Posterior vena cava (tissue), 2 donors: Measurements from ENCODE around the gene ADGB. TPM values are rescaled to one million over a fixed set of nuclear protein-coding genes. Genes with fewer than 3 reads are reported as not detected.

Experiments used
- DNase-seq: peaks from one replicate; pipeline ENCODE4 v3.0.0-alpha.2; 2020; ENCODE audit warnings: low spot score
- intact Hi-C, 2 donors: fragments of 100-400 bp; cut with DNase I; formaldehyde crosslinking; loops; one replicate each; pipeline versions ENCODE4 v1.14.1 to v1.14.2; 2022 to 2023
- total RNA-seq, 2 donors: library from RNA; stranded (reverse); fragmentation: NEBNext Ultra II Directional; extraction: Animal tissue kit (Norgen Biotek cat#: 25700); gene quantifications; one replicate each; pipeline ENCODE4 v1.2.1, GENCODE V29; 2021
- donor health status: DM: yes; HTN: yes; CAD: no.
- donor health status: DM: yes; HTN: yes; CAD: no.

Gene ADGB
- total RNA-seq, 2 donors from 2014 or later: not detected

DNA sequence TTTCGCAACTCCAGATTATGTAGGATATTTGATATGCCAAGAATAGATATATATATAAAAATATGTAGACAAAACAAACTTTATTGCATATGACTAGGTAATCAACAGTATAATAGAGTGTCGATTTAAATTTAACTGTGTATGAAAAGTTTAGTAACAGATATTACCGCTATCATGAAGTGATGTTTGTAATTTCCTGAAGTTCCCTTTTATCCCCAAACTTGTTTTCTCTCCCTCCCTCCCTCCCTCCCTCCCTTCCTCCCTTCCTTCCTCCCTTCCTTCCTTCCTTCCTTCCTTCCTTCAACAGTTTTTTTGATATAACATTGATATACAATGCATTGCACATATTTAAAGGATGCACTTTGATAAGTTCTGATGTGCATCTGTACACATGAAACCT, 15.2 kb downstream of the ADGB start:
- no peak for DNase-seq
- intact Hi-C loops: loop anchor here in 1 of 2 donors (5.0 kb wide), 1 partner anchor 588 kb away; the partner anchor contains the start of gene STXBP5

DNA sequence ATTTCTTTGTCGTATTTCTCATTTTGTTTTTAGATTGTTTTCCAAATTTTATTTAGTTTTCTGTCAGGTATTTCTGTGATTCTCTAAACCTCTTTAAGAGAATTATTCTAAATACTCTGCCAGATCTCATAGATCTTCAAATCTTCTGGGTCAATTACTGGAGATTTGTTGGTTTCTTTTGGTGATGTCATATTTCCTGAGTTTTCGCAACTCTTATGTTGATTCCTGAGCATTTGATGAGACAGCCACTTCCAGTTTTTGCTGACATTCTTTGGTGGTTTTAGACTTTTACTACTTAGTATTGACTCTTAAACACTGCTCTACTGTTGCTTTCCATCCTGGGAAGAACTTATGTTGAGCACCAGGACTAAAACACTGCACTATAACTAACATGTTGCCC, 21.9 kb downstream of the ADGB start:
- no peak for DNase-seq
- intact Hi-C loops: no loop called here

DNA sequence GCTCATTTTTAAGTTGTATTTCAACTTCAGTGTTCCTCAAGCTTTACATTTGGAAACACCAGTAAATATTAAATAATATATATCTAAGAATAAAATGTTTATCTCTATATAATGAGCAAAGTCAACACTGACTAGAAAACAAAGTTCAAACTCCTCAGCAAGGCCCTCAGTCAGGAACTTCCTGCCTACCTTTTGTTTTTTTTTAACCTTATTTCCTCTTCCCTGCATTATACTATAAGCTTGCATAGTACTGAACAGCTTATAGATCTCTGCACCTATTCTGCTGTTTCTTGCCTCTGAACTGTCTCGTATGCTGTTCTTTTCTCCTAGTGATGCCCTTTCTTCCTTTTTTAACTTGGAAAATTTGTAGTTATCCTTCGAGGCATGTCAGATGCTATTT, 29.6 kb downstream of the ADGB start:
- DNase-seq: no peak
- intact Hi-C loops: no loop called here

DNA sequence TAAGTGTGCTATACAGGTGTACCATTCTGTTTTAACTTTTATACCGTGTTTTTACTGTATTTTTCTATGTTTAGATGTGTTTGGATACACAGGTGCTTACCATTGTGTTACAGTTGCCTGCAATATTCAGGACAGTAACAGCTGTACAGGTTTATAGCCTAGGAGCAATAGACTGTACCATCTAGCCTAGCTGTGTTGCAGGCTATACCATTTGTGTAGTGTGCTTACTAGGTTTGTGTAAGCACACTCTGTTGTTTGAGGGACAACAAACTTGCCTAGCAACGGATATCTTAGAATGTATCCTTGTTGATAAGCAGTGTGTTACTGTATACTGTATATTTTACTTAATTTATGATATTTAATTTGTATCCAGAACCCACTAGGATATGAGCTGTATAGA, 35.2 kb downstream of the ADGB start:
- no peak for DNase-seq
- intact Hi-C loops: no loop called here

DNA sequence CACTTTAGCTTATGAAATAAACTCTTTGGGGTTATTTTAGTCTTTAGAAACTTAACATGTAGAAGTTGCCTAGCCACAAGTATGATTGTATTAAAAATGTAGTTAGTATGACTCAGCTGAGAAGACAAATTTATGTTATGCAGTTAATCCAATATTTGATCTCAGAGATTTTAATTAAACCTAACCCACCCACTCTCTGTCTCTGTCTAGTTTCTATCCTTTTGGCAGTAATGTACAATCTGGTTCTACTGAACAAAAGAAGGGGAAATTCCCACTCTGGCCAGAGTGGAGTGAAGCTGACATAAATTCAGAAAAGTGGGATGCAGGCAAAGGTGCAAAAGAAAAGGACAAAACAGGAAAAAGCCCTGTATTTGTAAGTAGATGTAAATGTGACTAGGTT, 36.4 kb downstream of the ADGB start:
- intact Hi-C loops: no loop called here
- DNase-seq: no peak

DNA sequence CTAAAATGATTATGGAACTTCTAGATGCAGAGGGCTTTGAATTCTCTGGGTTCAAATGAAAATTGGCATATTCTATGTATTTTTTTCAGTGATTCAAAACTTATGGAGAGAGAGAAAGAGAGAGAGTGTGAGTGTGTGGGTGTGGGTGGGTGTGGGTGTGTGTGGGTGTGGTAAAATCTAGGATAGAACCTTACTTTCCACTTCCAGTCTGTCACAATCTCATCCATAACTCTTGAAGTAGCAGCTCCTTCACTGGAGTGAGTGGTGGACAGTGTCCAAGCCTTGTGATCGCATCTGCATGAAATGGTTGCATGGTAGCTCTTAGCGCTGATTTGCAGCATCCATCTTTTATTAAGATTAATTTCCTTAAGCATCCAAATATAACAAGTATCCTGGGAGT, 37.7 kb downstream of the ADGB start:
- intact Hi-C loops: no loop called here

DNA sequence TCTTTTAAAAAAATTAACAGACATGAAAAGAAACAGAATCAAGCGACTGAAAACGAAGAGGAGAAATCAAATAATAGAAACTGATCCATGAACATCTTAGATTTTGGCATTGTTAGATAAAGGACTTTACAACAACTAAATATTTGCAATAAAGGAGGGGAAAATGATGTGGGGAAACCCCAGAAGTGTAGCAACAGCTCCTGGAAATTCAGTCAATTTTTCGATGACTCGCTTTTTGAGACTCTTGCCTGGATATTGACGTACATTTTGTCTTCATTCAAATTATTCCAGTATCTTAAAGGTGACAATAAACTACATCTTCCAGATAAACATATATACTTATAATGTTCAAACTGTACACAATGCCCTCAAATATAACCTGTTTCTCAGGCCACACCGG, 44.1 kb downstream of the ADGB start:
- no peak for DNase-seq
- intact Hi-C loops: no loop called here

More for the DNA sequence above, 37.7 kb downstream of the ADGB start:
- no peak for DNase-seq

DNA sequence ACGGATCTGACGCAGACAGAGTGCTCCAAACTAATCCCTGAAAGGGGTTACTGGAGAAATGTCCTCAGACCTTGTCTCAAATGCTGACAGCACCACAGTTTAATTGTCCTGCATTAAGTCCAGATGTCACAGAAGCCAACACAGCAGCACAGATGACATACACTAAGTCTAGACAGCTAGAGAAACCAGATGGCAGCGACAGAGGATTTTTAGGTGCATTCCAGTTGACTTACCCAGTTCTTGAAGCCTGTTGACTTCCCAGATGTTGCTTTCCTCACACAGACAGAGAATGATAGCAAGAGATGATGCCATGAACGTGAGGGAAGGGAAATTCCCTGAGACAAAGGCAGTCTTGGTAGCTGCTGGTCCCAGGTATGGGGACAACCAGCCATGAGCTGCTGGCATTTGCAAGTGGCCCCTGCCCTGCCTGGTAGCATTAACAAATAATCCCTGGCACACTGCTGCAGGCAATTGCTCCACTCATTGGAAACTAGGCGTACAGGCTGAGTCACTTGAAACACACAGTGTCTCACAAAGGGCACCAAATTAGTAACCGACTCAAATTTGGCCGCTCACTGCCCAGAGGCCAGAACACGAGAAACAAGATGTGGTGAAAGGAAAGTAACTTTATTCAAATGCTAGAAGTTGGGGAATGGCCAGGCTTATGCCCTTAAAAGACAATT, 52.2 kb downstream of the ADGB start:
- intact Hi-C loops: no loop called here
- no peak for DNase-seq

DNA sequence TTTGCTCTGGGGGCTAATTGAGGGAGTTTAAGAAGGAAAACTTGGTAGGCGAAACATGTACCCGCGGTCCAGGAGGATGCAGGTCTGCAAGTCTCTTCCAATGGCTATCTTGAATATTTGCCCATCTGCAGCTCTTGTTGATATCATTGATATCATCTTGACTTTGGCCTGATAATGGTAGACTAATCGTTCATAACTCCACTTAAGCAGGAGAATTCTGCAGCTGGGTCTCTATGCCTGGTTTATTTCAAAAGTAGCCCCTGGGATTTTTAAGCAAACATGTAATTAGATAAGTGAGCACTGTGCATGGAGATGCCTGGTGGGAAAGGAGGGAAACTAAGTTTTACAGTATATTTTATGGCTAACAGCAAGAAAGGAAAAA, 52.7 kb downstream of the ADGB start:
- DNase-seq: no peak
- intact Hi-C loops: no loop called here

DNA sequence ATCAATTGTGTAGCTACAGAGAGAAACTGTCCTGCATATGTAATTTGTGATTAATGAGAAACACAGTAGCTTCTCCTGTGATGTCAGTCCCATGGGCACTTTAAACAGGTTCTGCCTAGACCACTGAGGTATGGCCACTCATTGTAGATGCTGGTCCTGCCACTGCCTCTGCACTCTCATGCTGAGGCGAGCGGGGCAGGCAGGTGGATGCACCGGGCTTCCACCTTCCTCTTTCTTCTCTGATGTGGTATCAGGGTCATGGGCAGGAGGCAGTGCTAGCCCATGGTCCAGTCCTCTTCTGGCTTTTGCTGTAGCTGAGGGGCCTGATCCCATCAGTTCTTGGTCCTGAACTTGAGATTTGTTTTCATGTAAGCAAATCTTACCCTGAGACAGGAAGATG, 58.7 kb downstream of the ADGB start:
- intact Hi-C loops: no loop called here
- DNase-seq: no peak

DNA sequence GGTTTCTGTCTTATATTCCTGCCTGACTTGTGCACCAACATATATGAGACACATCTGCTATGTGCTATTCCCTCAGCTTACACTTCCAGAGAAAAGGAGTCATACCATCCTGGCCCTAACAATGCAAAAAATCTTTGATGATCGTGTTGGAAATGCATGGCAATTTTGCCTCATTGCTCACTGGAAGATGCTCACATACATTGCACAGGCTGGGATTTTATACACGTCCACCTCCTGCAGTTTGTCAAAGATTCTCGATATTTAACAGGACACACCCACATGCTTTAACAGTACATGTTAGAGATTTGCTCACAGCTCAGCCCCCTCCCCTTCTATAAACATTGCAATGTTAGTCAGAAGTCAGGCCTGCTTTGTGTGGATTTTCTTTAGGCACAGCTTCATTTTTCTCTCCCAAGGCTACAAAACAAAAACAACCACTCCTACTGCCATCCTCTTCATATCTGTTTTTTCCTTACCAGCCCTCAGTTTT, 66.1 kb downstream of the ADGB start:
- intact Hi-C loops: no loop called here
- no peak for DNase-seq

DNA sequence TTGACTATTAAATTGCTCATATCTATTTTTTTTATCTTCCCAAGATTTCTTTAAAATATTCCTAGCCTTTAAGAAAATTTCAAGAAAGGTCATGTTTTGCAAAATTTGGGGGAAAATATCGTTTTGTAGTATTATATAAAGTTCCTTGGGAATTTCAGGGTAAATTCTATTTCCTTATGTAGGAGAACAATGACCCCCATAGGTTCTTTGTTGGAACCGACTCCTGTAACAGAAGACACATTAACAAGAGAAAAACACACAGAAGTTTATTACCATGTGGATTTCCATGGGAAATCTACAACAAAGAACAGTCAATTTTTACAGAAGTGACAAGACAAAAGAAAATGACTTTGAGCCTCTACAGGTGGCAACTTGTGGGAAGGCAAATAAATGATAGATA, 68.1 kb downstream of the ADGB start:
- DNase-seq: no peak
- intact Hi-C loops: no loop called here

DNA sequence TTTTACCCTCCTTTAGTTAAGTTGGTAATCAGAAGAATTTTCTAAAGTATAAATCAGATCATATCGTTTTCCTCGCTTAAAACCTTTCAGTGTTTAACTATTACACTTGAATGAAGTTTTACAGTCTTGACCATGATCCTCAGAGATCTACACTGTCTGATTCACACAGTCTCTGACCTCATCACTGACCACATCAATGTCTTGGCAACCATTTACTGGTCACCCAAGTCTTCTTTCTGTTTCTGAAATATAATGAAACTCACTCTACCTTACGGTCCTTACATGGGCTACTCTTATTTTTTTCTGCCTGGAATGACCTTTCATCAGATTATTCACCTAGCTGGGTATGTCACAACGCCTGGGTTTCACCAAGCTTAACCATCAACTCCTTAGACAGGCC, 71.4 kb downstream of the ADGB start:
- no peak for DNase-seq
- intact Hi-C loops: no loop called here

DNA sequence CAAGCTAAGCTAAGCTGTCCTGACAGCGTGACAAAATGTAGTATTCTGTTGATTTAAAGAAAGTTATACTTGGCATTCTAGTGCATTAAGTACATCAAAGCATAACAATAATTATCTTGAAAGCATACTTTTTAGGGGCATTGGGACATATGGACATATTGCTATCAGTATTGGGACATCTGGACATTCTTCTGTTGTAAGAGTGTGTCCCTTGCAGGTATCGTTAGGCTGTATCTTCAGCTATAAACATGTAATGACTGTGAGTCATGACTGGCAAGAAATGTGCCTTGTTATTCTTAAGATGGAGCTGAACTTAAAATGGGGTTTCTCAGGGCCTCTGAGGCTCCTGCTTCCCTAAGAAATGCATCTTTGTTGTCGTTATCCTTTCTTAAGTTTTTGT, 74.3 kb downstream of the ADGB start:
- intact Hi-C loops: no loop called here
- no peak for DNase-seq

DNA sequence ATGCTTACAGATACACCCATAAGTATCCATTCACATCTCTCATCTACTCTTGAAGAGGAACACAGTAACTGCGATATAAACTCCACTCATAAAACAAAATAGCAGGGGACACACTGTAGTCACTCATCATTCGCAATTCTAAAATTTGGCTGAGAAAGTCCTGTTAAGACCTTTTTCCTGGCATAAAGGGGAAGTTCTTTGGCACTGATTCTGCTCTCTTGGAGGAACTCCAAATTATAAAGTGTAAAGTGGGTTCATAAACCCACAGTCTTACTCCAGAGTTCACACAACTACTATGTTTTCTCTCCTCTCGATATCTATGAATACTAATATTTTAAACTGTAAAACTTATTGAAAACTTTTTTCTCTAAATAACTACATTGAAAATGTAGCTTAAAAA, 80.6 kb downstream of the ADGB start:
- no peak for DNase-seq
- intact Hi-C loops: no loop called here

DNA sequence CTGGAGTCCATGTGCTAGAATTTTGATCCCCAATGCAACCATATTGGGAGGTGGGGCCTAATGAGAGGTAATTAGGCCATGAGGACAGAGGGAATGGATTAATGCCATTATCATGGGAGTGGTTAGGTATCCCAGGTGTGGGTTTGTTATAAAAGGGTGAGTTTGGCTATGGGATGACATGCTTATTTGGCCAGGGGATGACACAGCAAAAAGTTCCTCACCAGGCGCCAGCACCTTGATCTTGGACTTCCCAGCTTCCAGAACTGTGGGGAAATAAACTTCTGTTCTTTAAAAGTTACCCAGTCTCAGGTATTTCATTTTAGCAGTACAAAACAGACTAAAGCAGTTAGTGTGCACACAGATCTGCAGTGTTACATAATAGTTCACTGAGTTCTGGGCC, 84.1 kb downstream of the ADGB start:
- intact Hi-C loops: no loop called here
- DNase-seq: no peak

DNA sequence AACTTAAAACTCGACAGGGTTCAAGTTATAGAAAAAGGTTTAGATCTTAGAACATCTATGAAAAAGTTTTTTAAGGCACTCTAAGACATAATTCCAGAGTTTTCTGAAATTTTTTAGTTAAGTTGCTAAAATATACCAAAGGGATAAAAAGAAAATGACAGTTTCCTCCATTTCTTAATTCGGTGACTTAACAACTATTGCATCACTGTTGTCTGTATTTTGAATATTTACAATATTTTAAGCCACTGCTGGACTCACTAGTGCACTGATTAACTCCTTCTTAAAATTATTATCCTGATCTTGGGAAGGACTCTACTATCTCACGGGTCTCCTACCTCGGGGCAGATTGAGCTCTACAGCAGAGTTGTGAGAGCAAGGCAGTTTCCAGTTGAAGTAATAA, 91.0 kb downstream of the ADGB start:
- no peak for DNase-seq
- intact Hi-C loops: no loop called here

DNA sequence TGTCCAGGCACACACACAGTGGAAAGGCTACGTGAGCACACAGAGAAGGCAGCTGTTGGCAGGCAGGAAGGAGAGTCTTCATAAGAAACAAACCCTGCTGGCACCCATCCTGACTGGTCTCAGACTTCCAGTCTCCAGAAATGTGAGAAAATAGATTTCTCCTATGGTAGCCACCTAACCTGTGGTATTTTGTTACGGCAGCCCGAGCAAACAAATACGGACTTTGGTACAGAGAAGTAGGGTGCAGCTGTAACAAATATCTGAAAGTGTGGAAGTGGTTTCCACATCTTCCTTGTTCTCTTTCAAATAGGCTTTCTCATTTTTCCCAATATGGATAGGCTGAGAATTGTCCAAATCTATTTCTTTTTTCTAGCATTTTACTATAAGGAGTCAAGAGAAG, 94.6 kb downstream of the ADGB start:
- intact Hi-C loops: no loop called here
- DNase-seq: no peak

DNA sequence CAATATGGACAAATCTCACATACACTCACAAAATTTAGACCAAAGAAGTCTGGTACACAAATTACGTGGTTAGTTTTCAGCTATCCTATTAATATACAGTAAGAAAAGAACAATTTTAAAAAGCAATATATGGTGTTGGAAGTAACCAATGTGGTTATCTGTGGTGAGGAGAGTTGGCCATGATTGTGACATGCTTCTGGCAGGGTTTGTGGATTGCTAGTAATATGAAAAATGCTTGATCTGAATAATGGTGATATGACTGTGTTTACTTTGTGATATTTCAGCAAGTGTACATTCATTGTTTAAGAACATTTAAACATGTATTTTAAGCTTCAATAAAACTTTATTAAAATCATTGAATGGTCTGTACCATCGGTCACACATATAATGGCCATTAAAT, 99.1 kb downstream of the ADGB start:
- DNase-seq: no peak
- intact Hi-C loops: loop anchor here in 1 of 2 donors (5.0 kb wide), 1 partner anchor 204 kb away; no protein-coding TSS in a partner anchor

DNA sequence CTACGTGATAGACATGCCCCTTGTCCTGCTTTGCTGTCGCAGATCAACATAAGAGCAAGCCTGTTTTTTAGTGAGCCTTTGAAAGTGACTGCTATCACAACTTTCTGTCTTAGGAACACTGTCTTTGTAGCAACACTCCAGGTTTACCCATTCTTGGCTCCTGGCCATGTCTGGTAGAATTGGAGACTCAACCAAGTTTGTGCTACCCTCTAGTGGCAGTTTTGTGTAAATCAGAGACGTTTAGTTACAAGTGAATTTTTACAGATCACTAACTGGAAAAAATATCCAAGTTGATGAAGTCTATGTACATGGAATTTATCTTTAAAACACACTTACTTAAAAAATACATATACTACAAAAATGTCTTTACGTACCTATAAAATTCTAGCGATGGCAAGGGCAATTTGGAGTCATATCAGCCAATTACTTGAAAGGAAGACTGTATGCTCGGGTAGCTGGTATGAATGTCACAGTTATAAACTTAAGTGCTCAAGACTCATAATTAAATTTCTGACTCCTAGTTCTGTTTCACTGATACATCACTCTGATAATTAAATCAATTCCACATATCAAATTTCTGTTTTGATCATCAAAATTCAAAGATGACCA, 101.4 kb downstream of the ADGB start:
- intact Hi-C loops: no loop called here
- DNase-seq: peak; percentile 67

DNA sequence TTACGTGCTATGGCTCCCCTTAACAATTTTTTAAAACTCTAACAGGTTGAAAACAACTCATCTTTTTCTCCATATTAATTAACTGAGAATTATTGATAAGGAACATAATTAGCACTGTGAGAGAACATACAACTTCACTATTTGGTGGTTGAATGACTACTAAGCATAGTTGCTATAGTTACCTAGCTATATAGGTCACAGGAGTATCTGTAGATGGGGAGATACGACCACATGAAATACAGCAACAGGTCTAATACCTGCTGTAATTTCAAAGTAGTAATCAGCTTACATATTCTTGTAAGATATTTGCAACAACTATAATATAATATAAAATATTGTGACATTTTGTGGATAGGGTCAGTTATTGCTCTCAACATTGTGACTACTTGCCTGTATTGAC, 102.9 kb downstream of the ADGB start:
- intact Hi-C loops: no loop called here
- DNase-seq: no peak
